B cell (primary cell): ENCODE results near the gene CETP. TPM values are rescaled to one million over a fixed set of nuclear protein-coding genes. Genes with fewer than 3 reads are reported as not detected.

ENCODE experiments used
- ATAC-seq: fragments of 200-7000 bp; cut with Tn5 transposase; one replicate; pipeline ENCODE4 v1.10.0; 2021; ENCODE audit warnings: low read depth, mild to moderate bottlenecking, moderate number of reproducible peaks, moderate library complexity
- CTCF ChIA-PET: fragments of 350-600 bp; sonication (Branson Sonifier 250); formaldehyde crosslinking; loops from one replicate; lab custom pipeline; 2021; ENCODE audit warnings: antibody characterized with exemption, inconsistent platforms; lab: Charles Lee
- POLR2A ChIA-PET: fragments of 350-600 bp; sonication (Branson Sonifier 250); formaldehyde crosslinking; loops from one replicate; lab custom pipeline; 2021; ENCODE audit warnings: antibody characterized with exemption; lab: Charles Lee
- DNase-seq: peaks from one replicate; pipeline ENCODE4 v3.0.0; 2013
- H2AFZ ChIP-seq: 2 replicates; pipeline ENCODE4 v1.6.1; 2012; ENCODE audit warnings: mild to moderate bottlenecking, low read depth, low read length; ENCODE audit not compliant: insufficient read depth, poor library complexity, severe bottlenecking
- H3K27ac ChIP-seq, 2 donors: 1 replicate in 1 of 2; 2 replicates in 1 of 2; pipeline ENCODE4 v1.5.1; 2012 to 2013; ENCODE audit warnings: low read length in 2 of 2, mild to moderate bottlenecking in 2 of 2, moderate library complexity in 1 of 2
- H3K27me3 ChIP-seq, 4 experiments: fragments of 200-600 bp in 1 of 4; sonication (generic) in 1 of 4; replicated peaks in 1 of 4; 1 replicate in 2 of 4; 2 replicates in 2 of 4; pipeline versions ENCODE4 v1.6.1 to v1.7.0; 2013 to 2016; ENCODE audit warnings: low read length in 3 of 4, mild to moderate bottlenecking in 2 of 4, mixed read lengths in 1 of 4, moderate library complexity in 1 of 4; ENCODE audit not compliant: insufficient read depth in 4 of 4, control insufficient read depth in 3 of 4; ENCODE audit errors: control extremely low read depth in 1 of 4
- H3K36me3 ChIP-seq, 2 experiments: replicated peaks in 1 of 2; 1 replicate in 1 of 2; 2 replicates in 1 of 2; pipeline versions ENCODE4 v1.6.1 to v1.7.1; 2013; ENCODE audit warnings: low read length in 1 of 2; ENCODE audit not compliant: insufficient read depth in 2 of 2, control insufficient read depth in 1 of 2; ENCODE audit errors: control extremely low read depth in 1 of 2, extremely low read depth in 1 of 2
- H3K4me1 ChIP-seq, 2 donors: fragments of 200-600 bp in 1 of 2; sonication (generic) in 1 of 2; 1 replicate in 1 of 2; 2 replicates in 1 of 2; pipeline versions ENCODE4 v1.5.1 to v1.6.1; 2013 to 2017; ENCODE audit warnings: low read length in 2 of 2; ENCODE audit not compliant: control insufficient read depth in 2 of 2, insufficient read depth in 2 of 2
- H3K4me2 ChIP-seq: replicated peaks from 2 replicates; pipeline ENCODE3; 2012; ENCODE audit warnings: mild to moderate bottlenecking, low read depth, low read length; ENCODE audit not compliant: poor library complexity, severe bottlenecking
- H3K4me3 ChIP-seq, 5 experiments: fragments of 200-600 bp in 1 of 5; sonication (generic) in 1 of 5; 1 replicate in 3 of 5; 2 replicates in 2 of 5; pipeline versions ENCODE4 v1.5.1 to v1.7.0; 2011 to 2016; ENCODE audit warnings: low read length in 4 of 5, mild to moderate bottlenecking in 4 of 5, low read depth in 2 of 5, control low read depth in 1 of 5, moderate library complexity in 1 of 5; ENCODE audit not compliant: insufficient read depth in 1 of 5; ENCODE audit errors: control extremely low read depth in 1 of 5, extremely low read depth in 1 of 5
- H3K79me2 ChIP-seq: fragments of 200-600 bp; sonication (generic); one replicate; pipeline ENCODE4 v1.6.0; 2016; ENCODE audit warnings: low read length; ENCODE audit not compliant: control insufficient read depth, insufficient read depth
- H3K9ac ChIP-seq: fragments of 200-600 bp; sonication (generic); 2 replicates; pipeline ENCODE4 v1.6.1; 2017; ENCODE audit warnings: mild to moderate bottlenecking, low read length, moderate library complexity
- H3K9me3 ChIP-seq, 3 donors: one replicate each; pipeline versions ENCODE4 v1.6.1 to v1.7.1; 2013; ENCODE audit warnings: low read length in 2 of 3; ENCODE audit not compliant: control insufficient read depth in 2 of 3, insufficient read depth in 1 of 3; ENCODE audit errors: control extremely low read depth in 1 of 3
- H4K20me1 ChIP-seq: 2 replicates; pipeline ENCODE4 v1.6.0; 2012; ENCODE audit warnings: mild to moderate bottlenecking, low read length; ENCODE audit not compliant: insufficient read depth, control insufficient read depth, poor library complexity, severe bottlenecking
- H3K27ac Mint-ChIP-seq: one replicate; pipeline ENCODE4 v1.8.0; 2021; ENCODE audit warnings: mixed read lengths
- H3K27me3 Mint-ChIP-seq: one replicate; pipeline ENCODE4 v1.8.0; 2021; ENCODE audit warnings: mixed read lengths
- H3K4me1 Mint-ChIP-seq: one replicate; pipeline ENCODE4 v1.8.0; 2021; ENCODE audit warnings: mixed read lengths
- H3K4me3 Mint-ChIP-seq: one replicate; pipeline ENCODE4 v1.8.0; 2021; ENCODE audit warnings: mixed read lengths
- H3K9me3 Mint-ChIP-seq: one replicate; pipeline ENCODE4 v1.8.0; 2022; ENCODE audit warnings: mixed read lengths; ENCODE audit not compliant: insufficient read depth
- EZH2 ChIP-seq: IDR thresholded peaks from 2 replicates; pipeline ENCODE4 v1.6.1; 2012; ENCODE audit warnings: borderline replicate concordance, low read depth, mild to moderate bottlenecking, moderate library complexity, low read length; ENCODE audit not compliant: insufficient read depth, poor library complexity, severe bottlenecking
- WGBS: methylation state at CpG from one replicate; pipeline ENCODE4 v1.1.5; 2013; ENCODE audit warnings: missing lambda C conversion rate; ENCODE audit not compliant: insufficient coverage; 5-methylcytosine and 5-hydroxymethylcytosine counted together
- intact Hi-C: fragments of 100-400 bp; cut with micrococcal nuclease; formaldehyde crosslinking; loops from one replicate; pipeline ENCODE4 v1.10.0; 2022
- polyA plus RNA-seq: library from polyadenylated mRNA; depleted of rRNA; stranded (reverse); fragments of >200 nt; gene quantifications from 2 replicates; pipeline ENCODE4 v1.2.3, GENCODE V29; 2012
- total RNA-seq, 2 donors: library from RNA; stranded (reverse); fragments of 120-200 nt in 1 of 2; gene quantifications; 1 replicate in 1 of 2; 2 replicates in 1 of 2; pipeline versions ENCODE4 v1.2.3 to v1.2.4, GENCODE V29; 2013 to 2022
- TF ChIP-seq, protein P1 (sequence below): fragments of 200-600 bp; IDR thresholded peaks from one replicate; pipeline ENCODE4 v1.8.0; 2022; ENCODE audit warnings: antibody characterized with exemption, mild to moderate bottlenecking

Gene CETP
- total and polyA plus RNA-seq, 2 donors (not counting 1 experiment from before 2014, with no cell fraction given) = 0.18 to 1.3 TPM

- no peaks in the 10 kb centered on the region for H3K27me3 ChIP-seq
- H3K4me2 ChIP-seq = peak overlapping the region; percentile 26
- no peak for ATAC-seq
- Mint-ChIP-seq H3K27me3 (no peaks in the 10 kb centered on the region), H3K27ac (peak overlapping the region; percentile 92), H3K4me3 (peak overlapping the region; percentile 11), H3K9me3 (no peaks in the 10 kb centered on the region), H3K4me1 (peaks cover 89% of the 10 kb centered on the region)
- TF ChIP-seq, protein P1, sequence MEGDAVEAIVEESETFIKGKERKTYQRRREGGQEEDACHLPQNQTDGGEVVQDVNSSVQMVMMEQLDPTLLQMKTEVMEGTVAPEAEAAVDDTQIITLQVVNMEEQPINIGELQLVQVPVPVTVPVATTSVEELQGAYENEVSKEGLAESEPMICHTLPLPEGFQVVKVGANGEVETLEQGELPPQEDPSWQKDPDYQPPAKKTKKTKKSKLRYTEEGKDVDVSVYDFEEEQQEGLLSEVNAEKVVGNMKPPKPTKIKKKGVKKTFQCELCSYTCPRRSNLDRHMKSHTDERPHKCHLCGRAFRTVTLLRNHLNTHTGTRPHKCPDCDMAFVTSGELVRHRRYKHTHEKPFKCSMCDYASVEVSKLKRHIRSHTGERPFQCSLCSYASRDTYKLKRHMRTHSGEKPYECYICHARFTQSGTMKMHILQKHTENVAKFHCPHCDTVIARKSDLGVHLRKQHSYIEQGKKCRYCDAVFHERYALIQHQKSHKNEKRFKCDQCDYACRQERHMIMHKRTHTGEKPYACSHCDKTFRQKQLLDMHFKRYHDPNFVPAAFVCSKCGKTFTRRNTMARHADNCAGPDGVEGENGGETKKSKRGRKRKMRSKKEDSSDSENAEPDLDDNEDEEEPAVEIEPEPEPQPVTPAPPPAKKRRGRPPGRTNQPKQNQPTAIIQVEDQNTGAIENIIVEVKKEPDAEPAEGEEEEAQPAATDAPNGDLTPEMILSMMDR = no peak
- no peak for TF ChIP-seq EZH2
- ChIA-PET CTCF (interaction anchor here (0.9 to 10.3 kb wide), 4 partner anchors 14 to 119 kb away, joined by 3 to 124 read pairs (median 16); no protein-coding TSS in a partner anchor), POLR2A (interaction anchor here (0.5 kb wide), 1 partner anchor 108 kb away, joined by 3 read pairs; no protein-coding TSS in a partner anchor)
- H2AFZ ChIP-seq = no peak overlapping the region
- no peaks in the 10 kb centered on the region for H4K20me1 ChIP-seq
- no peaks in the 10 kb centered on the region for H3K9me3 ChIP-seq
- H3K27ac ChIP-seq = peak overlapping the region; percentile 19 to 70
- no peak overlapping the region for H3K9ac ChIP-seq
- DNase-seq = no peak
- WGBS = 93% methylated on average over 5 of the region's 7 CpGs
- intact Hi-C loops = no loop called here
- peaks cover 63 to 86% of the 10 kb centered on the region in 2 donors for H3K4me1 ChIP-seq
- no peak overlapping the region for H3K4me3 ChIP-seq
- H3K36me3 ChIP-seq = no peaks in the 10 kb centered on the region
- H3K79me2 ChIP-seq = peaks cover 24% of the 10 kb centered on the region
Measured at GRCh38 chr16:56985288-56985961, 23.7 kb downstream of the CETP start.

DNA sequence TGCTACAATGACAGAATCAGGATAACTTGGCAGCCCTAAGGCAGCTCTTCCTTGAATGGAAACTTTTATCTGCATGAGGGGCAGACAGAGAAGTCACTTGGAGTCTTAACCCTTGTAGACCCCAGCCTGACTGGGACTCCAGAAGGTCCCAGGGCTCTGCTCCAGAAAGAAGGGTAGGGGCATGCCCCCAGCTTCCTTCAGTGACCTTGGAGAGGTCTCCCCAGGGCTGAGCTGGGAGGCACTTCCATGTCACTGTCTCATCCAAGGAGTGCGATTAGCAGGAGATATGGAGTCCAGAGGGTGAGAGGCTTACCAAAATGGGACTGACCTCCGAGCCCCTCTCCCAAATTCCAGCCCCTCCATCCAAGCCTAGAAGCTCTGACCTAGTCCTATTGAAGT is 24.2 kb downstream of the CETP start:
- H3K27me3 Mint-ChIP-seq = no peaks in the 10 kb centered on the region
- Histone ChIP-seq H3K4me3 (no peak overlapping the region), H3K79me2 (peaks cover 30% of the 10 kb centered on the region), H3K27ac (peak overlapping the region; percentile 19 to 70), H2AFZ (no peak overlapping the region), H3K27me3 (no peaks in the 10 kb centered on the region), H4K20me1 (no peaks in the 10 kb centered on the region), H3K4me2 (peak overlapping the region; percentile 26), H3K9me3 (no peaks in the 10 kb centered on the region), H3K36me3 (peaks cover 0 to 2% of the 10 kb centered on the region in 2 experiments), H3K9ac (no peak overlapping the region), H3K4me1 (peaks cover 66 to 86% of the 10 kb centered on the region in 2 donors)
- WGBS = no CpG with 5 or more reads among the region's 2 CpGs
- ATAC-seq = no peak
- H3K27ac Mint-ChIP-seq = peak overlapping the region; percentile 92
- H3K4me3 Mint-ChIP-seq = peak overlapping the region; percentile 11
- CTCF ChIA-PET = interaction anchor here (0.9 to 10.3 kb wide), 3 partner anchors 15 to 59 kb away, joined by 3 to 124 read pairs (median 27); no protein-coding TSS in a partner anchor
- POLR2A ChIA-PET = interaction anchor here (0.5 kb wide), 1 partner anchor 108 kb away, joined by 3 read pairs; no protein-coding TSS in a partner anchor
- no peaks in the 10 kb centered on the region for H3K9me3 Mint-ChIP-seq
- H3K4me1 Mint-ChIP-seq = peaks cover 90% of the 10 kb centered on the region
- no peak for DNase-seq
- TF ChIP-seq, protein P1 = no peak
- TF ChIP-seq EZH2 = no peak
- intact Hi-C loops = no loop called here
